ENCODE results near the gene CASKIN1. TPM values are rescaled to one million over a fixed set of nuclear protein-coding genes. Genes with fewer than 3 reads are reported as not detected.

The CASKIN1 gene
- polyA plus RNA-seq, 1 donor (not counting 4 experiments of a cell fraction or from before 2014, with no cell fraction given): 0.04 TPM

- TF ChIP-seq, protein P1, sequence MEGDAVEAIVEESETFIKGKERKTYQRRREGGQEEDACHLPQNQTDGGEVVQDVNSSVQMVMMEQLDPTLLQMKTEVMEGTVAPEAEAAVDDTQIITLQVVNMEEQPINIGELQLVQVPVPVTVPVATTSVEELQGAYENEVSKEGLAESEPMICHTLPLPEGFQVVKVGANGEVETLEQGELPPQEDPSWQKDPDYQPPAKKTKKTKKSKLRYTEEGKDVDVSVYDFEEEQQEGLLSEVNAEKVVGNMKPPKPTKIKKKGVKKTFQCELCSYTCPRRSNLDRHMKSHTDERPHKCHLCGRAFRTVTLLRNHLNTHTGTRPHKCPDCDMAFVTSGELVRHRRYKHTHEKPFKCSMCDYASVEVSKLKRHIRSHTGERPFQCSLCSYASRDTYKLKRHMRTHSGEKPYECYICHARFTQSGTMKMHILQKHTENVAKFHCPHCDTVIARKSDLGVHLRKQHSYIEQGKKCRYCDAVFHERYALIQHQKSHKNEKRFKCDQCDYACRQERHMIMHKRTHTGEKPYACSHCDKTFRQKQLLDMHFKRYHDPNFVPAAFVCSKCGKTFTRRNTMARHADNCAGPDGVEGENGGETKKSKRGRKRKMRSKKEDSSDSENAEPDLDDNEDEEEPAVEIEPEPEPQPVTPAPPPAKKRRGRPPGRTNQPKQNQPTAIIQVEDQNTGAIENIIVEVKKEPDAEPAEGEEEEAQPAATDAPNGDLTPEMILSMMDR (optimal IDR thresholded peaks at IDR 0.05 in 1 of 3, IDR thresholded peaks at IDR 0.05 in 1 of 3, conservative IDR thresholded peaks at IDR 0.05 in 1 of 3; ENCODE audit: extremely low read depth in 1 of 3, insufficient read depth in 2 of 3, low read length in 3 of 3): no peak
- TF ChIP-seq EZH2 (IDR thresholded peaks at IDR 0.05; ENCODE audit: low read length): no peak
- Histone ChIP-seq H3K4me1 (ENCODE audit: control insufficient read depth, extremely low read depth, insufficient read depth, low read length) (no peaks in the 10 kb centered on the region), H2AFZ (ENCODE audit: control insufficient read depth, low read length) (no peak overlapping the region), H3K36me3 (ENCODE audit: control insufficient read depth in 2 of 2, extremely low read depth in 1 of 2, insufficient read depth in 2 of 2, low read length in 2 of 2) (peaks cover 34 to 35% of the 10 kb centered on the region in 2 experiments), H3K4me3 (ENCODE audit: control insufficient read depth in 2 of 3, extremely low read depth in 1 of 3, insufficient read depth in 2 of 3, low read depth in 1 of 3, low read length in 3 of 3) (no peak overlapping the region), H3K79me2 (ENCODE audit: control insufficient read depth, insufficient read depth, low read length) (peaks cover 10% of the 10 kb centered on the region), H3K27me3 (ENCODE audit: control insufficient read depth, extremely low read depth, insufficient read depth, low read length) (no peaks in the 10 kb centered on the region), H3K9me1 (ENCODE audit: control insufficient read depth, extremely low read depth, insufficient read depth, low read length) (no peaks in the 10 kb centered on the region), H3K27ac (ENCODE audit: control insufficient read depth, insufficient read depth, low read length) (no peak overlapping the region), H3K9me3 (ENCODE audit: control insufficient read depth, low read depth, low read length) (no peaks in the 10 kb centered on the region), H3K9ac (ENCODE audit: control insufficient read depth, extremely low read depth, insufficient read depth, low read length) (no peak overlapping the region), H3K4me2 (ENCODE audit: control insufficient read depth, extremely low read depth, insufficient read depth, low read depth, low read length) (no peak overlapping the region), H4K20me1 (ENCODE audit: control insufficient read depth, extremely low read depth, insufficient read depth, low read length) (no peaks in the 10 kb centered on the region)
- DNase-seq (ENCODE audit: low read depth, low spot score) (no peak), FAIRE-seq (no peak)
- dilution Hi-C loops (cut with MboI; ENCODE audit: extremely low pct_ligation_motif_present, low sequenced_read_pairs): no loop called here
These were observed 26.3 kb downstream of the CASKIN1 start for GRCh38 chr16:2170080-2170479.

- DNase-seq (ENCODE audit: low read depth, low spot score) (no peak), FAIRE-seq (no peak)
- Histone ChIP-seq H3K9me1 (ENCODE audit: control insufficient read depth, extremely low read depth, insufficient read depth, low read length) (no peaks in the 10 kb centered on the region), H3K79me2 (ENCODE audit: control insufficient read depth, insufficient read depth, low read length) (peaks cover 26% of the 10 kb centered on the region), H3K9me3 (ENCODE audit: control insufficient read depth, low read depth, low read length) (no peaks in the 10 kb centered on the region), H3K27me3 (ENCODE audit: control insufficient read depth, extremely low read depth, insufficient read depth, low read length) (no peaks in the 10 kb centered on the region), H3K36me3 (ENCODE audit: control insufficient read depth in 2 of 2, extremely low read depth in 1 of 2, insufficient read depth in 2 of 2, low read length in 2 of 2) (peaks cover 23 to 29% of the 10 kb centered on the region in 2 experiments), H4K20me1 (ENCODE audit: control insufficient read depth, extremely low read depth, insufficient read depth, low read length) (peaks cover 9% of the 10 kb centered on the region), H2AFZ (ENCODE audit: control insufficient read depth, low read length) (no peak overlapping the region), H3K4me1 (ENCODE audit: control insufficient read depth, extremely low read depth, insufficient read depth, low read length) (peaks cover 16% of the 10 kb centered on the region), H3K27ac (ENCODE audit: control insufficient read depth, insufficient read depth, low read length) (no peak overlapping the region), H3K4me3 (ENCODE audit: control insufficient read depth in 2 of 3, extremely low read depth in 1 of 3, insufficient read depth in 2 of 3, low read depth in 1 of 3, low read length in 3 of 3) (no peak overlapping the region), H3K9ac (ENCODE audit: control insufficient read depth, extremely low read depth, insufficient read depth, low read length) (no peak overlapping the region), H3K4me2 (ENCODE audit: control insufficient read depth, extremely low read depth, insufficient read depth, low read depth, low read length) (no peak overlapping the region)
- dilution Hi-C loops (cut with MboI; ENCODE audit: extremely low pct_ligation_motif_present, low sequenced_read_pairs): no loop called here
- TF ChIP-seq EZH2 (IDR thresholded peaks at IDR 0.05; ENCODE audit: low read length): no peak
- TF ChIP-seq, protein P1 (optimal IDR thresholded peaks at IDR 0.05 in 1 of 3, IDR thresholded peaks at IDR 0.05 in 1 of 3, conservative IDR thresholded peaks at IDR 0.05 in 1 of 3; ENCODE audit: extremely low read depth in 1 of 3, insufficient read depth in 2 of 3, low read length in 3 of 3): no peak
These were observed 29.3 kb downstream of the CASKIN1 start for GRCh38 chr16:2167068-2167638.

All from keratinocyte (primary cell).